Measurements from ENCODE around the gene IPO9.

DNA sequence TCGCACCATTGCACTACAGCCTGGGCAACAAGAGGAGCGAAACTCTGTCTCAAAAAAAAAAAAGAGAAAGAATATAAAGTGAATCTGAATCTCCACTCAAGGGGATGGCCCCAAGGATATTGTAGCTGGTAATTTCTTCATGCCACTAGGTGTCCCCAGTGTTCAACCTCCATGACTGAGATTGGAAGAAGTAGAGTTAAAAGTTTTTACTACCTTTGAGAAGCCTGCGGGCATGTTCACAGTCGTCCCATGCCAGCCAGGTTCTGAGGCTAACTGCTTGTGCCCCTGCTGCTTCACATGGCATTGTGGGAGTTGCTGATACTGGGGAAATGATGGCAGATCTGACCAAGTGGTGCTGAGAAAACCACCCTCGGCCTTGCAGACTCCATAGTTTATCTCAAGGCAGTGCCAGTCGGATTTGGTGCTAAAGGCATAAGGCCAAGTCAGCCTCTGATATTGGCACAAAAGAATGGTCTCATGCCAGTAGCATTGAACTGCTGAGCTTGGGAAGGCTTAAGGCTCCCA is 49.0 kb downstream of the IPO9 start:
- TF ChIP-seq POLR2A (IDR thresholded peaks at IDR 0.05) (no peak), CTCF (IDR thresholded peaks at IDR 0.05) (peak; percentile 64 to 76 (median 72))

Measured in uterus (tissue), 2 donors.